OCI-LY1 (cell line): ENCODE measurements around the gene KRTAP1-1.
"Not testable (repeated sequence)": the region's sequence is repeated elsewhere in the genome, so short reads cannot be mapped to it uniquely, and the experiment has no call there.

Experiments
- H2AFZ ChIP-seq: fragments of 200-600 bp; sonication (generic), shearing (Covaris generic); 2 replicates; pipeline ENCODE4 v1.6.0; 2014; ENCODE audit warnings: antibody characterized with exemption, mild to moderate bottlenecking, low read length
- H3F3A ChIP-seq: fragments of 200-600 bp; sonication (generic), shearing (Covaris generic); 2 replicates; pipeline ENCODE4 v1.6.0; 2014; ENCODE audit warnings: mild to moderate bottlenecking, antibody characterized with exemption, low read length, moderate library complexity; ENCODE audit not compliant: insufficient read depth
- H3K27ac ChIP-seq: fragments of 200-600 bp; sonication (generic); 2 replicates; pipeline ENCODE4 v1.5.1; 2014; ENCODE audit warnings: low read length, mixed run types, mild to moderate bottlenecking, low read depth; ENCODE audit not compliant: poor library complexity, severe bottlenecking
- H3K27me3 ChIP-seq: fragments of 200-600 bp; sonication (generic); 2 replicates; pipeline ENCODE4 v1.6.0; 2014; ENCODE audit warnings: antibody characterized with exemption, mild to moderate bottlenecking, low read length, moderate library complexity; ENCODE audit not compliant: insufficient read depth
- H3K36me3 ChIP-seq: fragments of 200-600 bp; sonication (generic); 2 replicates; pipeline ENCODE4 v1.6.1; 2014; ENCODE audit warnings: mild to moderate bottlenecking, antibody characterized with exemption, low read length, moderate library complexity, mixed read lengths; ENCODE audit not compliant: insufficient read depth
- H3K4me1 ChIP-seq: fragments of 200-600 bp; sonication (generic); 2 replicates; pipeline ENCODE4 v1.5.1; 2014; ENCODE audit warnings: mild to moderate bottlenecking, low read length, moderate library complexity; ENCODE audit not compliant: insufficient read depth, severe bottlenecking
- H3K4me2 ChIP-seq: fragments of 200-600 bp; sonication (generic), shearing (Covaris generic); 2 replicates; pipeline ENCODE4 v1.6.1; 2014; ENCODE audit warnings: low read length
- H3K4me3 ChIP-seq: fragments of 200-600 bp; sonication (generic); 2 replicates; pipeline ENCODE4 v1.5.1; 2014; ENCODE audit warnings: low read length, low read depth, mild to moderate bottlenecking, mixed read lengths; ENCODE audit not compliant: poor library complexity, severe bottlenecking
- H3K79me2 ChIP-seq: fragments of 200-600 bp; shearing (Covaris generic); 2 replicates; pipeline ENCODE4 v1.6.1; 2016; ENCODE audit warnings: mixed run types, low read length, mixed read lengths; ENCODE audit not compliant: insufficient read depth
- H3K9ac ChIP-seq: fragments of 200-600 bp; sonication (generic), shearing (Covaris generic); 2 replicates; pipeline ENCODE4 v1.6.1; 2014; ENCODE audit warnings: mild to moderate bottlenecking, low read length, mixed read lengths
- H3K9me2 ChIP-seq: fragments of 200-600 bp; sonication (generic), shearing (Covaris generic); 2 replicates; pipeline ENCODE4 v1.6.1; 2014; ENCODE audit warnings: low read depth, mild to moderate bottlenecking, low read length, mixed read lengths
- H3K9me3 ChIP-seq: fragments of 200-600 bp; shearing (Covaris generic); 2 replicates; pipeline ENCODE4 v1.6.1; 2014; ENCODE audit warnings: low read length, mixed read lengths
- H4K20me1 ChIP-seq: fragments of 200-600 bp; sonication (generic), shearing (Covaris generic); 2 replicates; pipeline ENCODE4 v1.6.0; 2016; ENCODE audit warnings: mild to moderate bottlenecking, low read length; ENCODE audit not compliant: insufficient read depth
- CTCF ChIP-seq: fragments of 200-600 bp; sonication (generic), shearing (Covaris generic); IDR thresholded peaks from 2 replicates; pipeline ENCODE4 v1.5.1; 2017; ENCODE audit warnings: mild to moderate bottlenecking, antibody characterized with exemption, low read length, moderate library complexity, mixed read lengths
- EZH2 ChIP-seq: fragments of 200-600 bp; sonication (generic), shearing (Covaris generic); IDR thresholded peaks from 2 replicates; pipeline ENCODE4 v1.8.0; 2017; ENCODE audit warnings: borderline replicate concordance, mixed run types, mild to moderate bottlenecking, antibody characterized with exemption, low read length, moderate library complexity, mixed read lengths

The KRTAP1-1 gene

GRCh38 chr17:41052566-41052965, 11.3 kb upstream of the KRTAP1-1 start:
- Histone ChIP-seq H3K27me3 (0 out of 2 replicates have a peak, but pooled peaks cover 3% of the 10 kb centered on the region), H3K4me2 (no peak overlapping the region), H3K9me3 (0 out of 2 replicates have a peak, but pooled peaks cover 2% of the 10 kb centered on the region), H3K9ac (no peak overlapping the region), H3K79me2 (no peaks in the 10 kb centered on the region), H2AFZ (no peak overlapping the region), H3K9me2 (no peaks in the 10 kb centered on the region), H3K4me1 (no peaks in the 10 kb centered on the region), H3K27ac (no peak overlapping the region), H3F3A (no peaks in the 10 kb centered on the region), H3K4me3 (no peak overlapping the region), H3K36me3 (no peaks in the 10 kb centered on the region), H4K20me1 (no peaks in the 10 kb centered on the region)
- TF ChIP-seq EZH2 (no peak), CTCF (no peak)

GRCh38 chr17:41049110-41049509, 7.9 kb upstream of the KRTAP1-1 start:
- TF ChIP-seq CTCF (no peak), EZH2 (no peak)
- H3K79me2 ChIP-seq, result no peaks in the 10 kb centered on the region
- no peak overlapping the region for H3K27ac ChIP-seq
- H3K4me1 ChIP-seq, result no peaks in the 10 kb centered on the region
- no peak overlapping the region for H3K9ac ChIP-seq
- H3K9me3 ChIP-seq, result 0 out of 2 replicates have a peak, but pooled peaks cover 2% of the 10 kb centered on the region
- H2AFZ ChIP-seq, result no peak overlapping the region
- no peaks in the 10 kb centered on the region for H3K9me2 ChIP-seq
- H3K27me3 ChIP-seq, result no peaks in the 10 kb centered on the region
- H3F3A ChIP-seq, result no peaks in the 10 kb centered on the region
- H4K20me1 ChIP-seq, result no peaks in the 10 kb centered on the region
- no peaks in the 10 kb centered on the region for H3K36me3 ChIP-seq
- no peak overlapping the region for H3K4me3 ChIP-seq
- no peak overlapping the region for H3K4me2 ChIP-seq

- no peak overlapping the region for H3K4me3 ChIP-seq
- no peak for TF ChIP-seq CTCF
- H4K20me1 ChIP-seq, result no peaks in the 10 kb centered on the region
- no peaks in the 10 kb centered on the region for H3F3A ChIP-seq
- H3K4me2 ChIP-seq, result no peak overlapping the region
- H3K27ac ChIP-seq, result no peak overlapping the region
- 0 out of 2 replicates have a peak, but pooled peaks cover 2% of the 10 kb centered on the region for H3K9me3 ChIP-seq
- no peak overlapping the region for H2AFZ ChIP-seq
- H3K27me3 ChIP-seq, result no peaks in the 10 kb centered on the region
- no peaks in the 10 kb centered on the region for H3K4me1 ChIP-seq
- no peaks in the 10 kb centered on the region for H3K79me2 ChIP-seq
- no peaks in the 10 kb centered on the region for H3K36me3 ChIP-seq
- no peaks in the 10 kb centered on the region for H3K9me2 ChIP-seq
- no peak overlapping the region for H3K9ac ChIP-seq
Observed at GRCh38 chr17:41048441-41048840, 7.2 kb upstream of the KRTAP1-1 start.

GRCh38 chr17:41046735-41047465, 5.7 kb upstream of the KRTAP1-1 start, which contains the start of gene KRTAP2-1:
KRTAP2-1 (minus strand) TSS chr17:41047316; CDS start chr17:41047267, 49 bp downstream.
- H3K79me2 ChIP-seq, H3F3A ChIP-seq, H3K4me1 ChIP-seq, H3K4me3 ChIP-seq, H3K9me3 ChIP-seq, H2AFZ ChIP-seq, H3K9me2 ChIP-seq, H3K9ac ChIP-seq, H3K27ac ChIP-seq, H4K20me1 ChIP-seq, H3K4me2 ChIP-seq, H3K27me3 ChIP-seq, H3K36me3 ChIP-seq: not testable (repeated sequence)
